Posterior vena cava (tissue), 2 donors: Measurements from ENCODE around the gene PLA1A. TPM values are rescaled to one million over a fixed set of nuclear protein-coding genes. Genes with fewer than 3 reads are reported as not detected.

Experiments
- DNase-seq: peaks from one replicate; pipeline ENCODE4 v3.0.0-alpha.2; 2020; ENCODE audit warnings: low spot score
- intact Hi-C, 2 donors: fragments of 100-400 bp; cut with DNase I; formaldehyde crosslinking; loops; one replicate each; pipeline versions ENCODE4 v1.14.1 to v1.14.2; 2022 to 2023
- total RNA-seq, 2 donors: library from RNA; stranded (reverse); fragmentation: NEBNext Ultra II Directional; extraction: Animal tissue kit (Norgen Biotek cat#: 25700); gene quantifications; one replicate each; pipeline ENCODE4 v1.2.1, GENCODE V29; 2021
- donor health status: DM: yes; HTN: yes; CAD: no.
- donor health status: DM: yes; HTN: yes; CAD: no.

The PLA1A gene
- total RNA-seq, 2 donors from 2014 or later = 2.7 to 6.2 TPM

DNA sequence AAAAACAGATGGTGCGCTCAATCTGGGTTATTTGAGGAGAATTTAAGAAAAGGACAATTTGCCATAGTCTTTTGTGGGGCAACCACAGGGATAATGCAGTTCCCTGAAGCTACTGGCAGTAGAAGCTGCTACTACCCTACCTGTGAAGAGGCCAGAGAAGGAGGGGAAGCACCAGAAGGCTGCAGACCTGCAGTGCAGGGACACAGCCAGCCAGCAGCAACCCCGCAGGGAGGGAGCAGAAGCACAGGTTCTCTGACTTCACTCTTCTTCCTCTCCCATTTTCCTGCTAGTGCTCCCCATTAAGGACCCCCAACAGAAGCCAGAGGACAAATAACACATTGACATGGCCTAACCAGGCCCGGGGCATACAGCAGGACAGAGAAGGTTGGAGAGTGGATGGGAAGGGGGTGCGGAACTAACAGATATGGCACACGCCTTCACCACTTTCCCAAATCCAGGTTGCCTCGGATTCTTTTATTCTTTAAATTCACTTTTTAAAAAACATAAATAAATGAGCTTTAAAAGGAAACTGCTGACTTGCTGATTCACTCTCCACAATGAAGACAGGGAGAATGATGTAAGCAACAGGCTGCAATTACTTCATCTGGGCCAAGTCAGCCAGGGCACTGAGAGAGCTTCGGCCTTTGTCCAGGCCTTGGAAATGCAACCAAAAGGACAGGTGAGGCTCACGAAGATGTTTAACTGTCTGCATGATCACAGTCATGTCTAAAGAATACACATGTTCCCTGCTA, 32.6 kb downstream of the PLA1A start:
- intact Hi-C loops = loop anchor here in 1 of 2 donors (5.0 kb wide), 1 partner anchor 33 kb away; the partner anchor contains the start of gene PLA1A
- no peak for DNase-seq

DNA sequence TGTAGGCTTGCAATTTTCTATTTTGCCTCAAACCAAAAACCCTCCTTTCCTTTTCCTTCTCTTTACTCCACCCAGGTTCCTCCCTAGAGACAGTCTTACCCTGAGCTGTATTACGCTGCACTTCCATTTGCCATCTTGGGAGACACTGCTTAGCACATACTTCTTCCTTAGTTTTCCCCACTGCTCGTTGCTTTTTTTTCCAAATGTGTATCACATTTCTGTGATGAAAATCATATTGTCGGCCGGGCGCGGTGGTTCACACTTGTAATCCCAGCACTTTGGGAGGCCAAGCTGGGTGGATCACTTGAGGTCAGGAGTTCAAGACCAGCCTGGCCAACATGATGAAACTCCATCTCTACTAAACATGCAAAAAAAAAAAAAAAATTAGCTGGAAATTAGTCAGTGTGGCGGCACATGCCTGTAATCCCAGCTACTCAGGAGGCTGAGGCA, 33.2 kb downstream of the PLA1A start:
- DNase-seq = no peak
- intact Hi-C loops = loop anchor here in 1 of 2 donors (5.0 kb wide), 1 partner anchor 34 kb away; the partner anchor contains the start of gene PLA1A

DNA sequence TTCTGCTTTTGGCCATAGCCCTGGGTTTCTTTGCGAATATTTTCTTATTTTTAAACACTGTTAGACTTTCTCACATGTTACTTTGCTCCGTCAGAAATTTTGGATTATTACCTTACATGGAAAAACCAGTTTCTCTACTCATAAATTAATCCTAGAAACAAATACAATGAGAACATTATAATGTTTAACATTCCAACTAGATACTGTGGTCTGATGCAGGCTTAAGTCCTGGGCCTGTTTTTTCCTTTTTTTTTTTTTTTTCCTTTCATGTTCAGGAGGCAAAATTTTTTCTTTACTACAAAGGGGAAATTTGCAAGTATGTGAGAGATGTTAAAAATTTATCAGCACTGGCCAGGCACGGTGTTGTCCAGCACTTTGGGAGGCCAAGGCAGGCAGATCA, 33.8 kb downstream of the PLA1A start:
- no peak for DNase-seq
- intact Hi-C loops = loop anchor here in 1 of 2 donors (5.0 kb wide), 1 partner anchor 34 kb away; the partner anchor contains the start of gene PLA1A

DNA sequence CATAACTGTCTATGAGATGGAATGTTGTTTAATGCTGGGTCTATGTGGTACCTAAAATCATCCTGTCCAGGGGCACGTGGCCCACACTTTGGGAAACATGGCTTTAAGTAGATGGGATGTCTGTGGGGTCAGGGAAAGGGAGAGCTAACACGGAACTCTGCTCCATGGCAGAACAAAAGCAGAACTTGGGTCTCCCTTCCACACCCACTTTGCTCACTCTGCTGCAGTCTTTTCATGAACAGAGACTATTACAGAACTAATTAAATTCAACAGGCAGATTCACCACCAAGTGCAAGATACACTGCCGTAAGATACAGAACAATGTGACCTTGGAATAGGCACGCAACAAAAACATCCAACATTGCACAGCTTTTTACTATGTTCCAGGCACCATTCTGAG, 34.5 kb downstream of the PLA1A start:
- no peak for DNase-seq
- intact Hi-C loops = loop anchor here in 1 of 2 donors (5.0 kb wide), 1 partner anchor 35 kb away; the partner anchor contains the start of gene PLA1A

DNA sequence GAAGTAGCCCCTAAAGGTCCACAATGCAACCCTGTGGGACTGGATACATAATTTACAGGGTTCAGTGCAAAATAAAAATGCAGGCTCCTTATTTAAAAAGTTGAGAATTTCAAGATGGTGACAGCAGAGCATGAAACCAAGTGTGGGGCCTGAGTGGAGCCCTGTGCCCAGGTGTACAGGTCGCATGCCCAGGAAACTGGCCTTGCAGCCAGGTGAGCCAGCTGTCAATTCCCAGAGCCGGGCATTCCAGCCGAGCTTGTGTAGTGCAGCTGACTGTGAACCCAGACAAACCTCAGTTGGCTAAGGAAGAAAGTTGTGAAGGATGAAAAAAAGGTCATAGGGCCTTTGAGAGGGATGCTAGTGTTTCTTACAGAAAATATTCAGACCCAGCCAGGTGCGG, 35.1 kb downstream of the PLA1A start:
- intact Hi-C loops = loop anchor here in 1 of 2 donors (5.0 kb wide), 1 partner anchor 36 kb away; the partner anchor contains the start of gene PLA1A
- DNase-seq = no peak

GRCh38 chr3:119635719-119636118, 38.0 kb downstream of the PLA1A start:
- intact Hi-C loops = no loop called here
- no peak for DNase-seq

- no peak for DNase-seq
- intact Hi-C loops = no loop called here
These were observed 38.6 kb downstream of the PLA1A start for GRCh38 chr3:119636249-119636648.

GRCh38 chr3:119636891-119637611, 39.4 kb downstream of the PLA1A start:
- intact Hi-C loops = no loop called here
- no peak for DNase-seq

GRCh38 chr3:119637679-119638477, 40.2 kb downstream of the PLA1A start:
- intact Hi-C loops = no loop called here
- no peak for DNase-seq

- no peak for DNase-seq
- intact Hi-C loops = no loop called here
These were observed 42.0 kb downstream of the PLA1A start for GRCh38 chr3:119639494-119640350.

DNA sequence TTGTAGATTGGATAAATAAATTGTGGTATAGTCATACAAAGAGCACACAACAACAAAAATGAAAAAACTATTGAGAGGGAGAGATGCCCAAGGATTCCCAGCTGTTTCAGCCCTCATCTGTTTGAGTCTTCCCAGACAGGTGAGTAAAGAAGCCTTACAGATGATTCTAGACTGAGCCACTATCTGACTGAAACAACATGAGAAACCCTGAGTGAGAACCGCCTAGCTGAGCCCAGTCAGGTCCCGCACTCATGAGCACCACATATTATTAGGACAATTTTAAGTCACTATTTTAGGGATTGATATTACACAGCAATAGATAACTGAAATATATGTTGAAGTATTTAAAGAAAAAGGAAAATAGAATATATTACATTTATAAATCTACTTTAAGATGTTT, 43.7 kb downstream of the PLA1A start:
- DNase-seq = no peak
- intact Hi-C loops = no loop called here

- no peak for DNase-seq
- intact Hi-C loops = no loop called here
These were observed 45.2 kb downstream of the PLA1A start for GRCh38 chr3:119642746-119643473.

GRCh38 chr3:119643528-119643927, 45.8 kb downstream of the PLA1A start:
- intact Hi-C loops = no loop called here
- DNase-seq = no peak

GRCh38 chr3:119644481-119644880, 46.8 kb downstream of the PLA1A start:
- intact Hi-C loops = no loop called here
- DNase-seq = no peak

DNA sequence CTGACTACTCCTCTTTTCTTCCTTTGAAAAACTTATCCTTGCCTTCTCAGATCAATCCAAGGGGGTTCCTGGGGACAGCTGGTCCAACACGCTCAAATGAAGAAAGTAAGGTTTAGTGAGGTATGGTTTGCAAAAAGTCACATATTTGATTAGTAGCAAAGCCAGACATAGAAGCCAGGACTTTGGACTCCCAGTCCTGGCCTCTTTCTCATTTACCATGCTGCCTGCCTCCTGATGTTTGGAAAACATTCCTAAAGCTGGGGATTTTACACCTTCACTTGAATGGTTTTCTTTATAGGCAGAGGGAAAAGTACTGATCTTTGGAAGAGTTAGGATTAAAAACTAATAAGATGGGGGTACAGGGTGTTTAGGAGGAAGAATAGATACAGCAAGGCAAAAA, 48.1 kb downstream of the PLA1A start:
- intact Hi-C loops = no loop called here
- DNase-seq = no peak

- intact Hi-C loops = no loop called here
- no peak for DNase-seq
These were observed 49.5 kb downstream of the PLA1A start for GRCh38 chr3:119647171-119647570.

DNA sequence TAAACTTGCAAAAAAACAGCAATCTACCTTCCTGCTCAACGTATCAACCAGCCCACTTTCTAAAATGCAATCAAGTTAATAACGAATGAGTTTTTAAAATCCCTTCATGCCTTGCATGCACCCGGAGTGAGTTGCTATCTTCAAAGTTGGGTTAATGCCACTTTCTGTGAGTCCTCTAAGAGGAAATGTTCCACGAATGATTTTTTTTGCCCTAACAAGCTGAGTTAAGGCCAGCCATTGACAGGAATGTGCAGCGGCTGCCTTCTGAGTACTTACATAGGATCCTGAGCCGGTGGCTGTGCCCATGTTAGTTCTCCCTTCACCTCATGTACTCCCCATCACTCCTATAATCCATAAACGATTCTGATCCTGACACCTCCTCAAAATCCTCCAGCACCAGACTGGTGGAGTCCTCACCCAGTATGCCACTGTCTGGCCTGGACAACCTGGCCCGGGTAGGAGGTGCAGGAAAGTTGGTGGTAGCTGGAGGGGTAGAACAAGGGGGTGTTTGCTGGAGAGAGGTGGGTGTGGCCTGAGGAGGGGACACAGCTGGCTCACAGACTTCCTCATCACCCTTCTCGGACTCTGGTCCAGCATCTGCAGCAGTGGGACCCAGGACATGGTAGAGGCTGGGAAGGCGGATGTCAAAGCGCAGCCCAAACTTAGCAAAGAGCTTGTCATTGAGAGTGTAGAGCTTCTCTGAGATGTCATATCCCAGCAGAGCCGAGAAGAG, 50.3 kb downstream of the PLA1A start:
- intact Hi-C loops = no loop called here
- DNase-seq = peak; percentile 71
